SK-N-SH (cell line): ENCODE data around the gene SERPIND1.

Source experiments
- CTCF ChIP-seq: fragments of 200-600 bp; sonication (generic); IDR thresholded peaks from 2 replicates; pipeline ENCODE4 v1.6.1; 2017; ENCODE audit warnings: antibody characterized with exemption, mild to moderate bottlenecking, moderate library complexity
- ELF1 ChIP-seq: IDR thresholded peaks from 2 replicates; pipeline ENCODE4 v1.4.0; 2012
- EP300 ChIP-seq, 2 experiments: IDR thresholded peaks; 2 replicates each; pipeline versions ENCODE4 v1.4.0 to v1.6.1; 2012; ENCODE audit warnings: borderline replicate concordance in 1 of 2, low read depth in 1 of 2, low read length in 1 of 2
- FOXM1 ChIP-seq: IDR thresholded peaks from 2 replicates; pipeline ENCODE4 v1.4.0; 2012; ENCODE audit warnings: low read depth, mild to moderate bottlenecking
- GATA2 ChIP-seq: sonication (generic); formaldehyde crosslinking; IDR thresholded peaks from 2 replicates; pipeline ENCODE4 v1.5.0; 2020; ENCODE audit warnings: mild to moderate bottlenecking, missing genetic modification reagents
- JUND ChIP-seq: IDR thresholded peaks from 2 replicates; pipeline ENCODE4 v1.4.0; 2012
- NRF1 ChIP-seq: IDR thresholded peaks from 2 replicates; pipeline ENCODE4 v1.6.1; 2012; ENCODE audit warnings: low read depth, mild to moderate bottlenecking, low read length
- POLR2AphosphoS5 ChIP-seq: IDR thresholded peaks from 2 replicates; pipeline ENCODE4 v1.6.1; 2012; ENCODE audit warnings: low read depth, low read length
- RAD21 ChIP-seq: IDR thresholded peaks from 2 replicates; pipeline ENCODE4 v1.6.1; 2012; ENCODE audit warnings: mild to moderate bottlenecking, low read length
- REST ChIP-seq: IDR thresholded peaks from 2 replicates; pipeline ENCODE4 v1.6.1; 2012; ENCODE audit warnings: mild to moderate bottlenecking, low read depth, low read length, moderate library complexity
- RFX5 ChIP-seq: IDR thresholded peaks from 2 replicates; pipeline ENCODE4 v1.6.1; 2012; ENCODE audit warnings: mild to moderate bottlenecking, improper control_type of control experiment, low read length
- SMC3 ChIP-seq: IDR thresholded peaks from 2 replicates; pipeline ENCODE4 v1.6.1; 2012; ENCODE audit warnings: low read depth, low read length, improper control_type of control experiment
- YY1 ChIP-seq: IDR thresholded peaks from 2 replicates; pipeline ENCODE4 v1.4.0; 2012; ENCODE audit warnings: low read depth, mild to moderate bottlenecking
- ZBTB33 ChIP-seq: IDR thresholded peaks from 2 replicates; pipeline ENCODE4 v1.4.0; 2012; ENCODE audit warnings: low read depth, borderline replicate concordance

- peak; percentile 65 for TF ChIP-seq CTCF
- no peak for TF ChIP-seq ZBTB33
- no peak for TF ChIP-seq POLR2AphosphoS5
- TF ChIP-seq YY1, result no peak
- TF ChIP-seq JUND, result no peak
- TF ChIP-seq REST, result no peak
- no peak for TF ChIP-seq FOXM1
- TF ChIP-seq SMC3, result peak; percentile 55; the same call in 1 of the 2 replicates
- TF ChIP-seq RAD21, result peak; percentile 81
- TF ChIP-seq ELF1, result no peak
- no peak for TF ChIP-seq GATA2 (CRISPR knock-in tag)
- no peak for TF ChIP-seq EP300 (IDR thresholded peaks at IDR 0.05; ENCODE audit: borderline replicate concordance in 1 of 2, low read depth in 1 of 2, low read length in 1 of 2)
- TF ChIP-seq RFX5, result no peak
- TF ChIP-seq NRF1, result no peak
Measured at GRCh38 chr22:20803696-20804324, 29.9 kb downstream of the SERPIND1 start.
